MM.1S (cell line): ENCODE data around the gene OSBPL10.

Source experiments
- DNase-seq: peaks from one replicate; pipeline ENCODE4 v3.0.0-alpha.2; 2015
- H2AFZ ChIP-seq: fragments of 300-600 bp; sonication (generic); 2 replicates; pipeline ENCODE4 v1.6.0; 2016; ENCODE audit warnings: antibody characterized with exemption, low read length
- H3F3A ChIP-seq: fragments of 300-600 bp; sonication (generic); 2 replicates; pipeline ENCODE4 v1.6.1; 2016; ENCODE audit warnings: mild to moderate bottlenecking, antibody characterized with exemption, low read length, moderate library complexity, mixed read lengths; ENCODE audit not compliant: insufficient read depth
- H3K27ac ChIP-seq: fragments of 300-600 bp; sonication (generic); 2 replicates; pipeline ENCODE4 v1.5.1; 2016; ENCODE audit warnings: mild to moderate bottlenecking, low read length
- H3K27me3 ChIP-seq: fragments of 300-600 bp; sonication (generic); replicated peaks from 2 replicates; pipeline ENCODE4 v1.6.0; 2016; ENCODE audit warnings: low read length; ENCODE audit not compliant: insufficient read depth
- H3K36me3 ChIP-seq: fragments of 300-600 bp; sonication (generic); replicated peaks from 2 replicates; pipeline ENCODE4 v1.6.1; 2016; ENCODE audit warnings: mild to moderate bottlenecking, low read length, mixed read lengths; ENCODE audit not compliant: insufficient read depth
- H3K4me1 ChIP-seq: fragments of 300-600 bp; sonication (generic); 2 replicates; pipeline ENCODE4 v1.6.1; 2016; ENCODE audit warnings: low read length, mixed read lengths
- H3K4me2 ChIP-seq: fragments of 300-600 bp; sonication (generic); 2 replicates; pipeline ENCODE4 v1.6.0; 2016; ENCODE audit warnings: low read depth, low read length
- H3K4me3 ChIP-seq: fragments of 300-600 bp; sonication (generic); 2 replicates; pipeline ENCODE4 v1.5.1; 2016; ENCODE audit warnings: low read length, mixed read lengths
- H3K79me2 ChIP-seq: fragments of 300-600 bp; sonication (generic); 2 replicates; pipeline ENCODE4 v1.6.1; 2016; ENCODE audit warnings: mixed run types, low read length, mixed read lengths
- H3K9ac ChIP-seq: fragments of 300-600 bp; sonication (generic); 2 replicates; pipeline ENCODE4 v1.6.1; 2016; ENCODE audit warnings: low read length, mixed read lengths
- H3K9me2 ChIP-seq: fragments of 300-600 bp; sonication (generic); replicated peaks from 2 replicates; pipeline ENCODE4 v1.6.1; 2016; ENCODE audit warnings: mild to moderate bottlenecking, low read length, mixed read lengths; ENCODE audit not compliant: insufficient read depth
- H3K9me3 ChIP-seq: fragments of 300-600 bp; sonication (generic); replicated peaks from 2 replicates; pipeline ENCODE4 v1.6.1; 2016; ENCODE audit warnings: mild to moderate bottlenecking, low read length, mixed read lengths; ENCODE audit not compliant: insufficient read depth
- H4K20me1 ChIP-seq: fragments of 300-600 bp; sonication (generic); 2 replicates; pipeline ENCODE4 v1.6.1; 2016; ENCODE audit warnings: mild to moderate bottlenecking, low read length, moderate library complexity, mixed read lengths; ENCODE audit not compliant: insufficient read depth
- EZH2 ChIP-seq: fragments of 300-600 bp; sonication (generic); optimal IDR thresholded peaks from 2 replicates; pipeline ENCODE3; 2017; ENCODE audit warnings: low read depth, mild to moderate bottlenecking, antibody characterized with exemption, low read length, mixed read lengths
- EZH2phosphoT487 ChIP-seq: fragments of 300-600 bp; sonication (generic); IDR thresholded peaks from 2 replicates; pipeline ENCODE4 v1.6.1; 2018; ENCODE audit warnings: antibody characterized with exemption, low read length
- TF ChIP-seq, protein P1 (sequence below): fragments of 300-600 bp; sonication (generic); IDR thresholded peaks from 2 replicates; pipeline ENCODE4 v1.5.1; 2016; ENCODE audit warnings: antibody characterized with exemption, low read length, mixed read lengths

The OSBPL10 gene

GRCh38 chr3:31688984-31689383 lies 292.1 kb downstream of the OSBPL10 start:
- H3K9ac ChIP-seq: no peak overlapping the region
- no peaks in the 10 kb centered on the region for H3F3A ChIP-seq
- H3K9me2 ChIP-seq: no peaks in the 10 kb centered on the region
- no peaks in the 10 kb centered on the region for H3K9me3 ChIP-seq
- no peaks in the 10 kb centered on the region for H3K79me2 ChIP-seq
- H3K27me3 ChIP-seq: no peaks in the 10 kb centered on the region
- no peaks in the 10 kb centered on the region for H3K4me1 ChIP-seq
- no peak overlapping the region for H2AFZ ChIP-seq
- no peak overlapping the region for H3K4me2 ChIP-seq
- TF ChIP-seq EZH2 (no peak), EZH2phosphoT487 (no peak)
- TF ChIP-seq, protein P1, sequence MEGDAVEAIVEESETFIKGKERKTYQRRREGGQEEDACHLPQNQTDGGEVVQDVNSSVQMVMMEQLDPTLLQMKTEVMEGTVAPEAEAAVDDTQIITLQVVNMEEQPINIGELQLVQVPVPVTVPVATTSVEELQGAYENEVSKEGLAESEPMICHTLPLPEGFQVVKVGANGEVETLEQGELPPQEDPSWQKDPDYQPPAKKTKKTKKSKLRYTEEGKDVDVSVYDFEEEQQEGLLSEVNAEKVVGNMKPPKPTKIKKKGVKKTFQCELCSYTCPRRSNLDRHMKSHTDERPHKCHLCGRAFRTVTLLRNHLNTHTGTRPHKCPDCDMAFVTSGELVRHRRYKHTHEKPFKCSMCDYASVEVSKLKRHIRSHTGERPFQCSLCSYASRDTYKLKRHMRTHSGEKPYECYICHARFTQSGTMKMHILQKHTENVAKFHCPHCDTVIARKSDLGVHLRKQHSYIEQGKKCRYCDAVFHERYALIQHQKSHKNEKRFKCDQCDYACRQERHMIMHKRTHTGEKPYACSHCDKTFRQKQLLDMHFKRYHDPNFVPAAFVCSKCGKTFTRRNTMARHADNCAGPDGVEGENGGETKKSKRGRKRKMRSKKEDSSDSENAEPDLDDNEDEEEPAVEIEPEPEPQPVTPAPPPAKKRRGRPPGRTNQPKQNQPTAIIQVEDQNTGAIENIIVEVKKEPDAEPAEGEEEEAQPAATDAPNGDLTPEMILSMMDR: no peak
- DNase-seq: no peak
- no peaks in the 10 kb centered on the region for H3K36me3 ChIP-seq
- H4K20me1 ChIP-seq: no peaks in the 10 kb centered on the region
- H3K4me3 ChIP-seq: no peak overlapping the region
- no peak overlapping the region for H3K27ac ChIP-seq

DNA sequence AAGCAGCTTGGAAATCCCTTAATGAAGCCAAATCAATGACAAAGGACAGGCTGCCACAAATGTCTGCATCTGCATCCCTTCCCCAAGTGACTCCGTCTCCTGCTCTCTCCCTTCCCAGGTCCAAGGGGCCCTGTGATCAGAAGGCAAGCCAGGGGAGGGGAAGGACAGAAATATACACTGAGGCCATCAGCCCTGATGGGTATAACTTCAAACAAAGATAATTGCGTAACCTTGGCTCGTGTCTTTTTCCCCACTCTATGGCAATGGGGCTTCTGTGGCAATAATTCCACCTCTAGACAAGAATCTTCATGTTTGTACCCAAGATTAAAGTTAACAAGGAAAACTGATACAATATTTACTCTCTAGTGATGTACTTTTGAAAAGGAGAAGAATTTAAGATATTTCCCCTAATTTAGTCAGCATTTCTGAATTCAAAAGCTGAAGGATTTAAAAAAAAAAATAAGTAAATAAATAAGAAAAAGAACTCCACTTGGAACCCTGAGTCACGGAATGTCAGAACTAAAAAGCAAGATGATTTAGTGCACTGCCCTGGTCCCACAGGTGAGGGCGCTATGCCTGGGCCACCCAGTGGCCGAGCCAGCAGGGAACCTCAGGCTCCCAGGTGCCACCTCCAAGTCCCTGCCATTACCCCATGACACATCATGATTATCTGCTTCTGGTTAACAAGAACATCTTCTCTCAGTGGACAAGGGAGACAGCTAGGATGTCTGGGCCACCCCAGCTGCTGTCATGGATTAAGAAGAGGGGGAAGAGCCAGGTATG lies 293.9 kb downstream of the OSBPL10 start:
- DNase-seq: no peak
- Histone ChIP-seq H3K4me2 (no peak overlapping the region), H3K9me2 (no peaks in the 10 kb centered on the region), H3K36me3 (no peaks in the 10 kb centered on the region), H3K79me2 (no peaks in the 10 kb centered on the region), H3K9me3 (no peaks in the 10 kb centered on the region), H3K27ac (no peak overlapping the region), H4K20me1 (no peaks in the 10 kb centered on the region), H3K4me1 (no peaks in the 10 kb centered on the region), H2AFZ (no peak overlapping the region), H3K27me3 (no peaks in the 10 kb centered on the region), H3K9ac (no peak overlapping the region), H3K4me3 (no peak overlapping the region), H3F3A (no peaks in the 10 kb centered on the region)
- TF ChIP-seq EZH2 (no peak), EZH2phosphoT487 (no peak)
- TF ChIP-seq, protein P1: no peak

GRCh38 chr3:31680072-31680870 lies 300.8 kb downstream of the OSBPL10 start:
- H3K9me3 ChIP-seq: no peaks in the 10 kb centered on the region
- no peak overlapping the region for H3K27ac ChIP-seq
- no peaks in the 10 kb centered on the region for H3K36me3 ChIP-seq
- H3K27me3 ChIP-seq: no peaks in the 10 kb centered on the region
- H3K9me2 ChIP-seq: no peaks in the 10 kb centered on the region
- H4K20me1 ChIP-seq: no peaks in the 10 kb centered on the region
- no peak for DNase-seq
- H3K79me2 ChIP-seq: no peaks in the 10 kb centered on the region
- H3K4me1 ChIP-seq: no peaks in the 10 kb centered on the region
- no peaks in the 10 kb centered on the region for H3F3A ChIP-seq
- H3K4me2 ChIP-seq: no peak overlapping the region
- no peak overlapping the region for H2AFZ ChIP-seq
- H3K9ac ChIP-seq: no peak overlapping the region
- TF ChIP-seq EZH2: no peak
- no peak for TF ChIP-seq EZH2phosphoT487
- TF ChIP-seq, protein P1: no peak
- H3K4me3 ChIP-seq: no peak overlapping the region
